ENCODE data around the gene THOP1.

DNA sequence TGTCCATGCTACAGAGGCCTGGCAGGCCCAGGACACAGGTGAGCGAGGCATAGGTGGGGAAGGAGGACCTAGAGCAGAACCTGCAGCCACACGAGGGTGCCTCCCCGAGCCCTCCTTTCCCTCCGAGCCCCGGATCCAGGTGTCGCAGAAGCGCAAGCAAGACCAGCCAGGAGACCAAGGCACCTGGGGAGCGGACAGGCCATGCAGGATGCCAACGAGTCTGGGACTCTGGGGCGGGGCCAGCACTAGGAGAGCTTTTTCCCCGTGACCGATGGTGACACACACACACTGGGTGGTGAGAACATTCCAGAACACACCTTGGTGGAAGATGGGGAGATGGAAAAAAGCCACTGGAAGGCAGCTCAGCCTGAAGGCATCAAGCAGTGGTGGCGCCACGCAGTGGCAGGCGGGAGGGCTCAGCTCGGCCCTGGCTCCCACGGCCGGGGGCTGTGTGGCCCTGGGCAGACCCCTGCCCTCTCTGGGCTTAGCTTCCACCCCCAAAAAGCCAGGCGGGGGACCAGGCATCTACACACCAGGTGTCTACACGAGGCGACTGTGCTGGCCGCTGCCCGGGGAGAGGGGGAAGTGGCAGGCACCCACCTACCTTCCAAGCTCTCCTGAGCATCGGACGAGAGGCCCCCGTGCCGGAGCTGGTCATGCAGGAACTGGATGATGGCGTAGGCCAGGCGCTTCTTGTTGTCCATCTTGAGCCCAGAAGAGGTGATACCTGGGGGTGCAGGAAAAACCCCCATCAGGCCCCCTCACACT is 16.8 kb upstream of the THOP1 start:
- TF ChIP-seq POLR2A (IDR thresholded peaks at IDR 0.05), result no peak
- TF ChIP-seq, protein P1, sequence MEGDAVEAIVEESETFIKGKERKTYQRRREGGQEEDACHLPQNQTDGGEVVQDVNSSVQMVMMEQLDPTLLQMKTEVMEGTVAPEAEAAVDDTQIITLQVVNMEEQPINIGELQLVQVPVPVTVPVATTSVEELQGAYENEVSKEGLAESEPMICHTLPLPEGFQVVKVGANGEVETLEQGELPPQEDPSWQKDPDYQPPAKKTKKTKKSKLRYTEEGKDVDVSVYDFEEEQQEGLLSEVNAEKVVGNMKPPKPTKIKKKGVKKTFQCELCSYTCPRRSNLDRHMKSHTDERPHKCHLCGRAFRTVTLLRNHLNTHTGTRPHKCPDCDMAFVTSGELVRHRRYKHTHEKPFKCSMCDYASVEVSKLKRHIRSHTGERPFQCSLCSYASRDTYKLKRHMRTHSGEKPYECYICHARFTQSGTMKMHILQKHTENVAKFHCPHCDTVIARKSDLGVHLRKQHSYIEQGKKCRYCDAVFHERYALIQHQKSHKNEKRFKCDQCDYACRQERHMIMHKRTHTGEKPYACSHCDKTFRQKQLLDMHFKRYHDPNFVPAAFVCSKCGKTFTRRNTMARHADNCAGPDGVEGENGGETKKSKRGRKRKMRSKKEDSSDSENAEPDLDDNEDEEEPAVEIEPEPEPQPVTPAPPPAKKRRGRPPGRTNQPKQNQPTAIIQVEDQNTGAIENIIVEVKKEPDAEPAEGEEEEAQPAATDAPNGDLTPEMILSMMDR (IDR thresholded peaks at IDR 0.05), result no peak

Data from heart left ventricle (tissue), 13 donors.